ENCODE data around the gene FOXO6. TPM values are rescaled to one million over a fixed set of nuclear protein-coding genes. Genes with fewer than 3 reads are reported as not detected.

Gene FOXO6
- total RNA-seq, 1 donor from 2014 or later, result 8.6 TPM

DNA sequence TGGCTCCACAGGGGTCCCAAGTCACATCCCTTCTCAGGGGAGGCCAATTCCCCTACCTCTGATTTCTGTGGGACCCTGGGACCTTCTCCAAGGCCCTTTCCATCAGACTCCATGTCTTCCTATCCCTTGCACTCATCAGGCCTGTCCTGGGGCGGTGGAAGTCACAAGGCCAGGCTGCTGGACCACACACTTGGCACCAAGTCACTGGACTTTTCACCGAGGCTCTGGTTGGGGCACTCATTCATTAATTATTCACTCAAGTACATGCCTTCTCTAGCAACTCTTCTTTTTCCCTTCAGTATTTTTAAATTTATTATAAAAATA, 11.2 kb upstream of the FOXO6 start:
- peak; percentile 25 for DNase-seq (ENCODE audit: low spot score)

DNA sequence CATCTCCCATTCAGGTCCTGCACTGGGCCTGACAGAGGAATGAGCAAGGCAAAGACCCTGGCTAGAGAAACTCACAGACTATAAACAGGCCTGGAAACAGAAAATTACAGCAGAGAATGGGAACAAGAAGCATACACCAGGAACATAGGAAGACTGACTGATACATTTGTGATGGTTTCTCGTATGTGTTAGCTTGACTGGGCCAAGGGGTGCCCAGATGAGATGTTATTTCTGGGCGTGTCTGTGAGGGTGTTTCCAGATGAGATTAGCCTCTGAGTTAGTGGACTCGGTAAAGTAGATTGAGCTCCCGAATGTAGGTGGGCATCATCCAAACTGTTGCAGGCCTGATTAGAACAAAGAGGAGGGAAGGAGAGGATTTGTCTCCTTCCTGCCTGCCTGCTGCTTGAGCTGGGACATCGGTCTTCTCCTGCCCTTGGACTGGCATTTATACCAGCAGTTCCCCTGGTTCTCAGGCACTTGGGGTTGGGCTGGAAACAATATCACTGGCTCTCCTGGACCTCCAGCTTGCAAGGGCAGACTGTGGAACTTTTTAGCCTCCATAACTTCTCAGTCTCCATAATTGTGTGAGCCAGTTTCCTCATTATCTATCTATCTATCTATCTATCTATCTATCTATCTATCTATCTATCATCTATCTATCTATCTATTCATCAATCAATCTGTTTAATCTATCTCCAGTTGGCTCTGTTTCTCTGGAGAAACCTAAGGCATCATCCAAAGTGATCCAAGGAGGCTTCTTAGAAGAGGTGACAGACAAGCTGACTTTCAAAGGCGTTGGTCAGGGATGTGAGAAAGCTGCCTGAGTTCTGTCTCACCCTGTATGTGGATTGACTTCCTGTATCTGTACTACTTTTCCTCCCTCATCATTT, 9.7 kb upstream of the FOXO6 start:
- peak; percentile 32 for DNase-seq (ENCODE audit: low spot score)

DNA sequence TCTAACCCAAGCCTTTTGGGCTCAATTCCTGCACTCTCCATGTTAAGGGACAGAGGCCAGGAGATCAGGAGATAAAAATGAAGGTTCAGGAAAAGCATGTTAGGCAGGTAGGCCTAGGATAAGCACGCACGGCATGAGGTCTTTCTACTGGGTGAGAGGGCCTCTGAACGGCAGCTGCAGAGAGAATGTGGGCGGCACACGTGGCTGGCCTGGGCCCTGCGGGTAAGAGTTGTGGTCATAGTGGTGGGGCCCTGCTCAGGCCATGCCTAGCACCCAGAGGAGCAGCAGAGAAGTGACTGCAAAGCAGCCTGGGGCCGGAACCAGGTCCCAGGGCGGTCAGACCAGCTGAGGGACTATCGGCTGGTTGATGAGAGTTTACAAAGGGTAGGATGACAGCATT, 7.5 kb upstream of the FOXO6 start:
- DNase-seq (ENCODE audit: low spot score), result peak; percentile 77

DNA sequence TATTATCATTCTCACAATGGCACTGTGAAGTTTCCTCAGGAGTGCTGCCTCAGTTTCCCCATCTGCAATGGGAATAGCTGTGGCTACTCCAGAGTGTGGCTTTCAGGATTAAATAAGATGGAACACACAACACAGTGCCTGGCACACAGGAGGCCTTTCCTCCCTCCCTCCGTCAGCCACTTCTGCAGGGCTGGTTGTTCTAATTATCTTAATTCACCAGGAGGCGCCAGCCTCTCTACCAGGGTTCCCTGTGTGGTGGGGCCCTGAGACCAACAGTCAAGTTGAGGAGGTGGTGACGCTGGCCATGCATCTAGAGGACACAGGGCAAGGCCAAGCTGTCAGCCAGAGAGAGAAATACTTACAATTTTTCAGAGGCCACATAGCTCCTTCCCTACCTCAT, 6.3 kb upstream of the FOXO6 start:
- peak; percentile 26 for DNase-seq (ENCODE audit: low spot score)

DNA sequence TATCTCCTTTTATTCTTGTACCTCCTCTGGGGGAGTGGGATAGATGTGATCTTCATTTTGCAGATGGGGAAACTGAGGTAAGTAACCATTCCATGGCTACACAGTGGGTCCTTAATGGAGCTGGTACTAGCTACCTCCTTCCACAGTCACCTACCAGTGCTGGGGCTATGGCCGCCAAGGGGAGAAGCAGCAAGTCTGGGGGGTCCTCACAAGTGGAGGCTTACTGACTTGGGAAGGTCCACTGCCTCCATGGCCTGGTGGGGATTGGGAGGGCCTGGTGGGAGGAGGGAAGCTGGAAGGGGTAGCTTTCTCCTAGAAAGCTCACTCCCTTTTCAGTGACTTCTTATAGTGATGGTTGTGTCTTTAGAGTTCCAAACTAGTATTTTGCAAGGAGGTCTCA, 5.9 kb upstream of the FOXO6 start:
- DNase-seq (ENCODE audit: low spot score), result peak; percentile 37

DNA sequence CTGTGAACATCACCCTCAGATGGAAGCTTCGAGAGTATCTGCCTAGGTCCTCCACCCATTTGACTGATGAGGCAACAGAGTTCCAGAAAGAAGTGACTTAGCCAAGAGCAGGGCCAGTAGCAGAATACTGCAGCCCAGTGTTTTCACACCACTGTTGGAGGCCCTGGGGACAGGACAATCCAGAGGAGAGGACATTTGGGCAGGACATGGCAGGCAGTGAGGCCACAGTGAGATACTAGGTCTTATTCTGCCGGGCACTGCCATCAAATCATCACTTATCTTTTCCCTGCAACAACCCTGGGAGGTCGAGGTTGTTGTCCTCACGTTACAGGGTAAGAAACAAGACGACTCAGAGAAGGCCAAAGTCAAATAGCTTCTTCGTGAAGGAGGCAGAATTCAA, 5.5 kb upstream of the FOXO6 start:
- peak; percentile 20 for DNase-seq (ENCODE audit: low spot score)

DNA sequence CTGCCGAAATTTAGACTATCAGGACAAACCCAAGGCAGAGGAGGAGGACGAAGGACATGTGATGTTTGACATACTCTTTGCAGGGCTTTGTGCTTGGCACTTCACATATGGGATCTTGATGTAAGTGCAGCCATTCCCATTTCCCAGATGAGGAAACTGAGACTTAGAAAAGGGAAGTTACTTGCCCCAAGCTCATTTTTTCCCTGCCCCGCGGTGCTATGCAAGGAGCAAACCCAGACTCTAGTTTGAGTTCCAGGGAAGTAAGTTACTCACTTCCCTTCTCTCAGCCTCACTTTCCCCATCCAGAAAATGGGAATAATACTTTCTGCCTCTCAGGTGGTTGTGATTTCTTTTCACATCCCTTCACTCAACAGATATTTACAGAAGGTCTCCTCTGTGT, 4.5 kb upstream of the FOXO6 start:
- DNase-seq (ENCODE audit: low spot score), result no peak

DNA sequence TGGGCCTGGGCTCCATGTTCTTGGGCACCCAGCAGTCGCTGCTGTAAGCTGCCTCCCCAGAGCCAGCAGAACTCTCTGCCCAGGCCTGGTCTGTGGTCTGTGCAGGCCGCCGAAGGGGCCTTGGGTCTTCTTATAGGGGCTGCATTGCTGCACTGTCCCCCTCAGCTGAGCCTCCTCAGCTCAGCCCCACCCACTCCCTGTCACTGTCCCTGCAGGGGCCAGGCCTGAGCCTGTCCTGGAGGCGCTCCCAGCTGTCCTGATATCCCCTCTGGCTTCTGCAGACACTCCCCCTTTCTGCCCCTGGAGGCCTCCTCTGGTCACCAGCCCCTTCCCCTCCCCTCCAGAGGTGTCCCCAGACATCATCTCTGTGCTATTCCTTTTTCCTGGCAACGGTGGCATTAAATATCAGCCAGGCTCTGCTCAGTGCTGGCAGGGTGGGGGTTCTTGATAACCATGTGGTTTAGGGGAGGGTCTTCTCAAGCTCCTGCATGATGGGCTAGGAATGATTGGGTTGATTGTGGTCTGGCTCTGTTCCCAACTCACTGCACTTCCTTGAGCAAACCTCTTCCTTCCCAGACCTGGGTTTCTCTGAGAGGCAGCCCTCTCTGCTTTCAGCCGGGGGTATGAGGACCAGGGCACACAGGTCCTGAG, 3.7 kb upstream of the FOXO6 start:
- DNase-seq (ENCODE audit: low spot score), result peak; percentile 60

DNA sequence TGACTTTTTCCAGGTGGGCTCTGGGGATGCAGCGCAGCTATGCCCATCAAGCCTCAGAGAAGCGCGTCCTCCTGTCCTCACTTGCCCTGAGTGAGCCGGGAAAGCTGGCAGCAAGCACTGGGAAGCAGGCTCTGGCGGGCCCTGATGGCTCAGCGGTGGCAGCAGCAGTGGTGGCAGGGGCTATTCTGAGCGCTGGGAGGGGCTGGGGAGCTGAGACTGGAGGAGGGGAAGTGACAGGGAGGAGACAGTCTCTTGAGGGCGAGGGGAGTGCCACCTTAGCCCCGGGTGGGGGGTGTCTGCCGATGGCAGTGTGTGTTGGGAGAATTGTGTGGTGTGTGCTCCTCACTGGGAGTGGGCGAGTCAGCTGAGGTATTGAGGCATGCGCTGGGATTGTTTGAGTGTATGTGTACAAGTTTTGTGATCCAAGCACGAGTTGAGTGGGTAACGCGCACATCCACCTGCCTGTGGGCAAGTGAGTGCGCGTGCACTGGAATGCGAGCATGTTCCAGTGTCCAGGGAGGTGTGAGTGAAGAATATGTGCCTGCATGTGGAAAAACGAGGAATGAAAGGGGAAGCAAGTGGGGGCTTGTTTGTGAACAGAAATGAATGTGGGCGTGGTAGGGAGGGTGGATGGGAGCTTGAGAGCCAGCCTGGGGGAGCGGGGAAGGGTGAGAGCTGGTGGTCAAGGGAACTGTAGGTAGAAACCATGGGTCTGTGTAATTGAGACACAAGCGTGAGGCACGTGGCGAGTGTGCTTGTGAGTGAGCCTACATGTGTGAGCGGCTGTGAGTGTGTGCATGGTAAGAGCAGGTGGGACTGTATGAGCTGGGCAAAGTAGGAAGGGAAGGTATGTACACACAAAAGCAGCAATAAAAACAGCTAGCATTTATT, 2.9 kb upstream of the FOXO6 start:
- DNase-seq (ENCODE audit: low spot score), result peak; percentile 59

DNA sequence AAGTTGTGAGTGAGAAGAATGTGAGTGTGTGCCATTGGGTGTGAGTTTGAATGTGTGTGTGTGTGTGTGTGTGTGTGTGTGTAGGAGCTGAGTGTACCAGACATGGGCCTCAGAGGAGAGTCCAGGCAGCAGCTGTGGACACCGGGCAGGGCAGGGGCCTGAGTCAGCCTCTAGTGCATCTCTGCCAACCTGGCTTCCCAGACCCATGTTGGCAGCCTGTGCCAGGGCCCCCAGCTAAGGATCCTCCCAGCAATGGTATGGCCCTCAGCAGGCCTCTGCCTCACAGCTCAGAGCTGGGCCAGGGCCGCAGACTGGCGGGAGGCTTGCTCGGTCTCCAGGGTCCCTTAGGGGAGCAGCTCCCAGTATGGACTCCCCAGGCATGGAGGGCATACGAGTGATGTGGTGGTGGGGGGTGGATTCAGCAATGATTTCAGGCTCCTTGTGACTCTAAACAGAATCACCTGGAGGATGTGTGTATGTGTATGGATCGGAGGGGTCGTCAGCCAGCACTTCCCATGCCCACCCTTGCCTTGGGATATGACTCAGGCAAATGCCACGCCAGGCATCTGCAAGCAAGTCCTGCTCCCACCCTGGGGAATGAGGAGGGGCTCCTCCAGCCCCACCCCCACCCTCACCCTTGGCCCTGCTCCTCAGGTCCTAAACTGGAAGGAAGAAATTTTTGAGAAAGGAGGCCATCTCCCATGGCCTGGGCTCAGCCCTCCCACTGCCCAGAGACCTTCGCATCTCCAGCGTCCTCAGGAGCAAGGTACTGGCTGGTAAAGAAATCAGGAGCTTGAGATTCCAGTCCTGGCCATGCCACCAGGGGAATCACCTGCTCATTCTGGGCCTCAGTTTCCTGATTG, 1.8 kb upstream of the FOXO6 start:
- DNase-seq (ENCODE audit: low spot score), result peak; percentile 50

DNA sequence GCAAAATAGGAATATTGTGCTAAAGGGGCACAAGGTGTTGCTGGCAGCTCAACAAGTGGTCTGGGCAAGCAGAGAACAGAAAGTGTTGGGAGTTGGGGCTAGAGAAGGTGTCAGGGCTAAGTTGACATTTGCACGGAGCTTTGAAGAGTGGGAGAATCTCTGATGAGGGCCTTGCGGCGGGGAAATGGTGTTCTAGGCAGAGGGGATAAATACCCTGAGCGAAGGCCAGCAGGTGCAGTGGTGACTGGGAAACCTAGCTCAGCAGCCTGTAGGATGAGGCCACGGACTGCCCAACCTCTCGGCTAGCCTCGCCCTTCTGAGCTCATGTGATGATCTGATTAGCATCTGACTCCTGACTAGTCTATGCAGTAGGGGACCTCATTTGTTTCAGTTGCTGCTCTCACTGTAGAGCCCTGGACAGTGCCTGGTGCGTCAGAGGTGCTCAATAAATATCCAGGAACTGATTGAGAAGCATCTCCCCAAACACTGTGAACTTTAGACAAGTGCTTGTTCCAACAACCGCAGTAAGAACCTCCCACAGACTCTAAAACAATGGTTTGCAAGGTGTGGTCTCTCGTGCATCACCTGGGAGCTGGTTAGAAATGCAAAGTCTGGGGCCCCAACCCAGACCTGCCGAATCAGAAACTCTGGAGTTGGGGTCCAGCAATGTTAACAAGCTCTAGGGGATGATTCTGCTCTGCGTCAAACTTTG, 1.0 kb upstream of the FOXO6 start:
- peak; percentile 72 for DNase-seq (ENCODE audit: low spot score)

DNA sequence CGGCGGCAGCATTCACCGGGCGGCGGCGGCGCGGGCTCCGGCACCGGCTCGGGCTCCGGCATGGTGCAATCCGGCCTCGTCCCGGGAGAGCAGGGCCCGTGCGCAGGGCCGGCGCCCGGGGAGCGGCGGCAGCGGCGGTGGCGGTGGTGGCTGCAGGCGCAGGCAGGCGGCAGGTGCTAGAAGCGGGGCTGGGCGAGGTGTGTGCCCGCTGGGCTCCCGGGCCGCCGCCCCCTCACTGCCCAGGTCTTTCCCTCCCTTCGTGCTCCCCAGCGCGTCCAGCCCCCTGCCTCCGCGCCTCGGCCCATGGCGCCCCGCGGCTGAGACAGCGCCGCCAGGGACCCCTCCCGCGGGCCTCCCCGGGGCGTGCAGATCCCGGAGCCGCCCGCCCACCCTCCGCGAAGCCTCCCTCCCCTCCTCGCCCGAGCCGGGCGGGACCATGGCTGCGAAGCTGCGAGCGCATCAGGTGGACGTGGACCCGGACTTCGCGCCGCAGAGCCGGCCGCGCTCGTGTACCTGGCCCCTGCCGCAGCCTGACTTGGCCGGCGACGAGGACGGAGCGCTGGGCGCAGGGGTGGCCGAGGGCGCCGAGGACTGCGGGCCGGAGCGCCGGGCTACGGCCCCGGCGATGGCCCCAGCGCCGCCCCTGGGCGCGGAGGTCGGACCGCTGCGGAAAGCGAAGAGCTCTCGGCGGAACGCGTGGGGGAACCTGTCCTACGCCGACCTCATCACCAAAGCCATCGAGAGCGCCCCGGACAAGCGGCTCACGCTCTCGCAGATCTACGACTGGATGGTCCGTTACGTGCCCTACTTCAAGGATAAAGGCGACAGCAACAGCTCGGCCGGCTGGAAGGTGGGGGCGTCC, 492 bp downstream of the FOXO6 start:
- no peak for DNase-seq (ENCODE audit: low spot score)

DNA sequence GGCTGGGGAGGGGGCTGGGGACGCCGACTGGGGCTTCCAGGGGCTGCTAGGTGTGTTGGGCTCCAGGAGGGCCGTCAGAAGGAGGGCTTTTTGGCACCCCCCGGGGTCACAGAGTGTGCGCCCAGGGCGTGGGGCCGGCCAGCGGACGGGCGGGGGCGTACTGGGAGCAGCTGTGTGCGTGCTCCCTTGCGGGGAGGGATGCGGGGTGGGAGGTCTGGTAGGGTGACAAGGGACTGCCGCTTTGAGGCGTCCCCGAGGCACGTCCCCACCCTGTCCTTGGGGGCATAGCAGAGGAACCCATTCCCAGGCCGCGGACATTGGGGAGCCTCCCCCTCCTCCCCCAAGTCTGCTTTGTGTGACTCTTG, 1.1 kb downstream of the FOXO6 start:
- no peak for DNase-seq (ENCODE audit: low spot score)

DNA sequence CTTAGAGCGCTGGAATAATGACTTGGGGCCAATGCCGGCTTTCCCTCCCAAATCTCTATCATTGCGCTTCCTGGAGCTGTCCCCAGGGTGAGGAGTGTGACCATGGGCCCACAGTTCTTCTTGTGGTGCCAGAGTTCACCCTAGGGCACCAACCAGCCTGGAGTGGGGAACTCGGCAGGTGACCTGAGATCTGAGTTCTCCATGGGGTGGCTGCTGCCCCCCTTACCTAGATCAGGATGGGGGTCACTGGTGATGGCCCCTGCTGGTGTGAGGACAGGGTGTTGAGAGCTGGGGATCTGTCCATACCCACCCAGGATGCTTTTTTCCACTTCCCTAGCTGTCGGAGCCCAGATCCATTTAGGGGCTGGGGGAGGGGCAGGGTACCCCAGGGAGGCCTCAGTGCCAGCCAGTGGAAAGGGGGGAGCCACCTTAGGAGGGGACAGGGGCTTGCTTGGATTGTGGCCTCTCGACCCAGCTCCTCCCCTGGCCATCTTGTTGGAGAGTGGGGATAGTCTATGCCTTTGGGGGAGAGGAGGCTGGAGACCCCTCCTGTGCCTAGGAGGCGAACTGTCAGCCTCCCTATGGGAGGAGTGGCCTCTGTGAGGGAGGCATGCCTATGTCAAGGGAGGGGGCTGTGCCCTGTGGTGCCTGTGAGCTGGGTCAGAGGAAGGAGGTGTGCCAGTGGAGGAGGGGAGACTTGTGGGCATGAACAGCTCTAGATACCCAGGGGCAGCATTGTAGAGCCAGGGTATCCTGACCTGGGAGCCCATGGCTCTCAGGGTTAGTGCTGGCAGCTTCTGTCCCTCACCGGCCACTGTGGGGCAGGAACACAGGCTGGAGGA, 1.7 kb downstream of the FOXO6 start:
- no peak for DNase-seq (ENCODE audit: low spot score)

DNA sequence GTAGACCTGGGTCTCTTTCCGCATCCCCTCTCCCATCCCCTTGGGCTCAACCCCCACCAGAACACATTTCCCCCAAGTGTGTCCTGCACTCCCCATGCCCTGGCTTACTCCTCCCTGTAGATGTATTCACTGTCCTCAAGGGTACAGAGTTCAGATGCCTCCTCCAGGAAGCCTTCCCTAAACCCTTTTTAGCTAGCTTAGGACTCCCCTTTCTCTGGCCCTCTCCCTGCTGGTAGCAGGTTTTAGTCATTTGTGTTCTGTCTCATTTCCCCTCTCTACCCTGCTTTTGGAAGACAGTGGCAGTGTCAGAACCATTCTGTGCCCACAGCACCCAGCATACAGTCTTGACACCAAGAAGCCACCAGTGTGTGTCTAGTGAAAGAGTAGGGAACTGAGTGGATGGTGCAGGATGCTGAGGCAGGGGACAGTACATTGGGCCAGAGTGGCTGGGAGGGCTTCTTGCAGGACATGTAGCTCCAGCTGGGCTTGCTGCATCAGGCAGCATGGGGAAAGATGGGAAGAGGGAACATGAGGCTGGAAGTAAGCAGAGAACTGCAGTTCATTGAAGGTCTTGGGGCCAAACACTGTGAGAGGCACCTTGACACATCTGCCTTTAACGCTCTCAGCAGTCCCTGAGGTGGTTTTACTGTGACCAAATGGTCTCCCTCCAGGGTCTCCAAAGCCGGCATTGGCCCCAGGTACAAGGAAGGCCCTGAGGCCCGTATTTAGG, 2.5 kb downstream of the FOXO6 start:
- no peak for DNase-seq (ENCODE audit: low spot score)

DNA sequence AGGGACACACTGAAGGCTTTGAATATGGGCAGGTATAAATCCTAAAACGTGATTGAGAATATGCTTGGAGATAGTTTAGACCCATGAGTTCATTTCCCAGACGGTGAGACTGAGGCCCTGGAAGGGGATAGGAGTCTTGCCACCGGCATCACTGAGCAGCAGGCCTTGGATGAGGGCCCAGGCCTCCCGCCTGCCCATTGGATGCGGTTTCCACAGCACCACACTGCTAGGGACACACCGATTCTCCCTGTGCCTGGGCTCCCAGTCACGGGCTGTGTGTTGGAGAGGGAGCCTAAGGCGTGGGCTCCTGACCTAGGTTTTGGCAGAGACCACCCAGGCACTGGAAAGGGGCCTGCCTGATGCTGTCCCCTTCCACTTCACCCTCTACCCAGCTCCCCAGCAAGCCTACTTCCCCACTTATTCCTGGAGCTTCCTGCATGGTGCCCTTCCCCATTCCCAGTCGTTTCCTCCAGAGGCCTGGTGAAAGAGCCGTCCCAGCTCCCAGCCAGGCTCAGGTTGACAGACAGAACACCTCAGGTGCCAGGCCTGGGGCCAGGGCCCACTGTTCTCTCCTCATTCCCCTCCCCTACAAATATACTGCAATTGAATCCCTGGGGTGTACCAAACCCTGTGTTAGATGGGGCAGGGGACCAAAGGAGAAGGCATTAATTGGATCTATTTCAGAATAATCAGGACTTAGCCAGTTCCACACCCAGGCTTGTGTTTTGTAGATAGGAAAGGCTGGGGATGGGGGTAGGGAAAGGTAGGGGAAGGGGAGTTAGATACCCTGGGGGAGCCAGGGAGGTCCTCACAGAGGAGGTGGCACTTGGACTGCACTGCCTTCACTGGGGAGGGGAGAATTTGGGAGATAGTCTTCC, 3.4 kb downstream of the FOXO6 start:
- DNase-seq (ENCODE audit: low spot score), result no peak

DNA sequence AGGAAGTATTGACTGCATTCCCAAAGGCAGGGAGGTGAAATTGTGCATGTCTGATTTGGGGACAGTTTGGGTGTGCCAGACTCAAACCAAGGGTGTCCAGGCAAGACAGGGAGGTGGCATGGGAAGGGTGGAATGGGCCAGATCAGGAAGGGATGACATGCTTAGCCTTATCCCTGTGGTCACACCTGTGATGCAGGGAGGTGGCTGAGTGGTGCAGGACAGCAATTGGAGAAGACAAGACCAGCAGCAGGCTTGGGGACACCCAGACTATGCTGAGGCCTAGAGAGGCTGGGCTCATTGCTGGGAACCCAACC, 4.0 kb downstream of the FOXO6 start:
- no peak for DNase-seq (ENCODE audit: low spot score)
